Fibroblast of the aortic adventitia (primary cell): Measurements from ENCODE around the gene WDR64. TPM values are rescaled to one million over a fixed set of nuclear protein-coding genes. Genes with fewer than 3 reads are reported as not detected.
A peak's percentile ranks its signal among the peaks of the same experiment; 100 is the strongest.

ENCODE experiments used
- DNase-seq: peaks from one replicate; pipeline ENCODE4 v3.0.0-alpha.2; 2010; ENCODE audit warnings: low read depth
- H3K4me3 ChIP-seq: 2 replicates; pipeline ENCODE4 v1.5.1; 2011; ENCODE audit warnings: low read depth, mild to moderate bottlenecking, control low read depth, low read length, moderate library complexity
- total RNA-seq: library from RNA; depleted of rRNA; stranded (reverse); fragments of >200 nt; gene quantifications from 2 replicates; pipeline ENCODE4 v1.2.3, GENCODE V29; 2012; ENCODE audit warnings: low replicate concordance
- TF ChIP-seq, protein P1 (sequence below): IDR thresholded peaks from 2 replicates; pipeline ENCODE4 v1.5.1; 2011; ENCODE audit warnings: mild to moderate bottlenecking, low read length, control low read depth, inconsistent platforms; ENCODE audit not compliant: insufficient read depth

The WDR64 gene
- total RNA-seq, 1 donor = not detected

DNA sequence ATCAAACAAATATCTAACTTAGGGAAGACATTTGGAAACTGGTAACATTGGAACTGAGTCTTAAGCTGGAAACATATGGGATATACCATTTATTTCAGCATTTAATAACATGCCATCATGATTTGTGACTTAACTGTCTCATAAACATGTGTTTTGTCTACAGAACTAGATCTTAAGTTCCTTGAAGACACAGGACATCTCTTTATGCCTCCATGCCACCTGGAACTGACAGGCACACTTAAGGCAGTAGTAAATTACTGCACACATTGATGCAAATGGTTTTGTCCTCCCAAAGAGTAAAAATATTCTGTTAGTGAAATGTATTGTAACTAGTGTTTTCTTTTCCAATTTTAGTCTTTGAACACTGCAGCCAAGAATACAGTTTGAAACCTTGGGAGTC is 194.3 kb downstream of the WDR64 start:
- TF ChIP-seq, protein P1, sequence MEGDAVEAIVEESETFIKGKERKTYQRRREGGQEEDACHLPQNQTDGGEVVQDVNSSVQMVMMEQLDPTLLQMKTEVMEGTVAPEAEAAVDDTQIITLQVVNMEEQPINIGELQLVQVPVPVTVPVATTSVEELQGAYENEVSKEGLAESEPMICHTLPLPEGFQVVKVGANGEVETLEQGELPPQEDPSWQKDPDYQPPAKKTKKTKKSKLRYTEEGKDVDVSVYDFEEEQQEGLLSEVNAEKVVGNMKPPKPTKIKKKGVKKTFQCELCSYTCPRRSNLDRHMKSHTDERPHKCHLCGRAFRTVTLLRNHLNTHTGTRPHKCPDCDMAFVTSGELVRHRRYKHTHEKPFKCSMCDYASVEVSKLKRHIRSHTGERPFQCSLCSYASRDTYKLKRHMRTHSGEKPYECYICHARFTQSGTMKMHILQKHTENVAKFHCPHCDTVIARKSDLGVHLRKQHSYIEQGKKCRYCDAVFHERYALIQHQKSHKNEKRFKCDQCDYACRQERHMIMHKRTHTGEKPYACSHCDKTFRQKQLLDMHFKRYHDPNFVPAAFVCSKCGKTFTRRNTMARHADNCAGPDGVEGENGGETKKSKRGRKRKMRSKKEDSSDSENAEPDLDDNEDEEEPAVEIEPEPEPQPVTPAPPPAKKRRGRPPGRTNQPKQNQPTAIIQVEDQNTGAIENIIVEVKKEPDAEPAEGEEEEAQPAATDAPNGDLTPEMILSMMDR = no peak
- no peak for DNase-seq
- no peak overlapping the region for H3K4me3 ChIP-seq

DNA sequence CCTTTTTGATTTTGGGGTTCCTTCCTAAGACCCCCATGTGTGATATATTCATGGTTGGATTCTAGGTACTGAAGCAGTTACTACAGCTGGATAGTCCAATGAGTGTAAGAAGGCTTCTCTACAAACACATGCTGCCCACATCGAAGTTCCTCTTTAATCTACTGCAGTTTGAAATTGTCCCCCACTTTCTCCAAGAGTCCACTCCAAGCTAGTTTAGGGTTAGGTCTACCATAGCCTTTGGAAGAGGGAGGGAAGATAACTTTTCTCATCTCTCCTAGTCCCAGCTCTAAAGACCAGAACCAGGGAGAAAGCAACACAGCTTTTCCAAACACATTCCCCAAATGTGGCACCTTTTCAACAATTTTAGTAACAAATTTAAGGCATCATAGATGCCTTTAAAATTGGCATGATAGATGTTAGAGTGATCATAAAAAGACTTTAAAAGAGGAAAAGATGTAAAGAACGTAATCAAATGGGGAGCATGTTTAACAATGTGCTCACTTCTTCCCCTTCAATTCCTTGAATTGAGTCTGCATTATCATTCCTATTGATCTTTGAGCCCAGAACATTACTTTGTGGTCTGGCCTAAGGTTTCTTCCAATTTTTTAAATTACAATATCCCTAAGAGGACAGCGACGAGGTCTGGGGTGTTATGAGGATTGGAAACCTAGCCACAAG is 194.9 kb downstream of the WDR64 start:
- DNase-seq = no peak
- TF ChIP-seq, protein P1 = no peak
- peak overlapping the region; percentile 88 for H3K4me3 ChIP-seq

DNA sequence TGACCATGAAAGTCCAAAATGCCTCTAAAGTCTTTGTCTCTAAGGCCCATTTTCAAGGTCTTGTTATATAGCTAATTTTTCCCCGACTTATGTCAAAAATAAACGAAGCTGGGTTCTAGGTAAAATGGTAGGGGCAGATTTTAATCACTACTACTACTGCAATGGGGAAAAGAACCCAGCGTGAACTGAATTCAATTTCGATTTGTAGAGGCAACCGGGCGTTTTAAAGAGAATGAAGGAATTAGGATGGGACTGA is 195.4 kb downstream of the WDR64 start:
- TF ChIP-seq, protein P1 = no peak
- H3K4me3 ChIP-seq = peak overlapping the region; percentile 88
- DNase-seq = no peak

DNA sequence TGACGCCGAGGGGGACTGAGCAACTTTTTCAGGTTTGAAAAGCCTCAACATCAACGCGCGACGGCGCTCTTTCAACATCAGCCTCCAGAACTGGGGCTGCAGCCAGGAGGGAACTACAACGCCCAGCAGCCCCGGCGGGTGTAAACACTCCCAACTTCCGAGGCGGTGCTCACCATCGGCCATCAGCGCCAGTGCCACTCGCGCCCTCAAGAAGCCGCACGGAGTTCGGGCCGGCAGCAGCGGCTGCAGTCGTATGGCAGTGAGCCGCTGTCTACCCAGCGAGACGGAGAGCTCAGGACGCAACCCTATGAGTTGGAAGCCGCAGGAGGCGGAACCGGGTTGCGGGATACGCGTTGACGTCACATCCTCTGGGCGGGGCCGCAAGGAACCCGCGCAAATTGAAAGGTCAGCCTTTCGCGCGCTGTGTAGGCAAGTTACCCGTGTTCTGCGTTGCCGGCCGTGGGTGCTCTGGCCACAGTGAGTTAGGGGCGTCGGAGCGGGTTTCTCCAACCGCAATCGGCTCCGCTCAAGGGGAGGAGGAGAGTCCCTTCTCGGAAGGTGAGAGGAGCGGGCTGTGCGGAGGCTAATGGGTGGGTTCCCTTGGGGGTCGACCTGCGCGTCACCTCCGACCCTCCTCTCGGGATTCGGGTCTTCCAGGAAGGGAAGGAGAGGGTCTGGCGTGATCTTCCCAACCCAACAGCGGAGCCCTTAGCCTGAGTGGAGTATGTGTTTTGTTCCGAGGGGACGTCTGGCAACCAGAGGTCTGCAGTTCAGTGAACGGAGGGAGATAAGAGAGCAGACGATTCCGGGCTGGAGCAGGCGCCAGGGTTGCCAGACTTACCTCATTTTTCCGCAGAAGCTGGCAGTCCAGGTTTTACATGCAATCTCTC is 196.0 kb downstream of the WDR64 start, which contains the start of gene EXO1:
Gene EXO1 (plus strand): TSS at position 409 of the 890 bp plus-strand sequence. CDS start 2,222 bp downstream, outside the sequence.
- DNase-seq = peak; percentile 90
- H3K4me3 ChIP-seq = peak within 1 kb of the TSS; percentile 88
- TF ChIP-seq, protein P1 = peak; percentile 5

DNA sequence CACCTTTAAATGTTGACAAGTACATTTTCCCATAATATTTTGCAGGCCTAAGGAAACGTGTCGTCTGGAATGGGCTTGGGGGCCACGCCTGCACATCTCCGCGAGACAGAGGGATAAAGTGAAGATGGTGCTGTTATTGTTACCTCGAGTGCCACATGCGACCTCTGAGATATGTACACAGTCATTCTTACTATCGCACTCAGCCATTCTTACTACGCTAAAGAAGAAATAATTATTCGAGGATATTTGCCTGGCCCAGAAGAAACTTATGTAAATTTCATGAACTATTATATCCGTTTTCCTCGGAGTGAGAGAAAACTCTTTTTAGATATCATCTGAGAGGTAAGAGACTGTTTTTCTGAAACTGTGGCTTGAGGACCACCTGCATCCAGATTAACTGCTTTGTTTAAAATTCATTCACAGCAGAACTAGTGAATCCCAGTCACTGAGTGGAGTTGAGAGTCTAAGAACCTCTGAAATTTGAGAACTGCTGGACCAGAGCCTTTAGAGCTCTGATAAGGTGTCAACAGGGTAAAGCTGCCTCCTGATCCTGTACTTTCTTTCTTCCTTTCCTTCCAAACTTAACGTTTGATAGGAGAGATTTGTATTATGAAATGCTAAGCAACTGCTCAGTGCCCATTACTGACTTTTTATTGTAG is 196.7 kb downstream of the WDR64 start:
- DNase-seq = no peak
- TF ChIP-seq, protein P1 = no peak
- H3K4me3 ChIP-seq = peak overlapping the region; percentile 88

DNA sequence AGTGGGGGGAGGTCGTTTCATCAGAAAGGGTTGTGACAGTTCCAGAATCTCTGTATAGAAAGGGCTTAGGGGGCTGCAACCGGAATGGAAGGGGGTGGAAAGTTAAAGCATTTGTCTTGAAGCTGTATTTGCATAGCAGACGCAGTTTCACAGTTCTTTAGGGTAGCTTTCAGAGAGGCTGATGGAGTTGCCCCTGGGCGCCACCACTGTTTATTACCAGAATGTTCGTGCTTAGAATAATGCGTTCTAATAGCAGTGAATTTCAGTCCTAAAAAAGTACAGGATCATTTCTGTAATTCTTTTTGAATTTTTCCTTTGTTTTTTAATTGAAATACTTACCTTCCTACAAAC is 197.2 kb downstream of the WDR64 start:
- no peak for DNase-seq
- TF ChIP-seq, protein P1 = no peak
- peak overlapping the region; percentile 88 for H3K4me3 ChIP-seq

Other genes starting within 250 kb of the WDR64 start
- 47.1 and 99.7 TPM in 2 replicates for gene FH, start 132.5 kb upstream of the WDR64 start, total RNA-seq
- not detected in 2 replicates for gene KMO, start 119.9 kb upstream of the WDR64 start, total RNA-seq
- gene CHML, start 11.9 kb upstream of the WDR64 start, total RNA-seq = 2.8 and 10.1 TPM in 2 replicates
- gene OPN3, start 11.9 kb upstream of the WDR64 start, total RNA-seq = 2.6 and 12.8 TPM in 2 replicates
- gene EXO1, start 195.9 kb downstream of the WDR64 start, total RNA-seq = 1.2 and 37.2 TPM in 2 replicates